ENCODE data around the gene OTUB1. TPM values are rescaled to one million over a fixed set of nuclear protein-coding genes. Genes with fewer than 3 reads are reported as not detected.

The OTUB1 gene
- total RNA-seq, 1 experiment from 2014 or later: 119 TPM

DNA sequence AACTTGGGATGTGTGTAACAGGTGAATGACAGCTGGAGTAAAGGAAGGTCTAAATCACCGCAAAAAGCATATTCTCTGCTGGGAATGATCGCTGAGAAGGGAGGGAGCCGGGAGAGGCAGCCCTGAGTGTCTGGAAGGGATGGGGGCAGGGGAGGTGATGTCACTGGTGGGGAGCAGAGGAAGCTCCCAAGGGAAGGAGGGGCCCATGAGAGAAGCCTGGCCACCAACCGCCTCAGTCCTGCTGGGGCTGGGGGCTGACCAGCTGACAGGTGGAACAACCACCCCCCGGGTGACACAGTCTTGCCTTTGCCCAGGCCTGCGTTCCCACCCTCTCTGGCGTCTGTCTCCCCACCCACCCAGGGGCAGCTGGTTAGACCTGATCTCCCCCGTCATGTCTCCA lies 43.5 kb downstream of the OTUB1 start:
- Histone ChIP-seq H3K9me2 (ENCODE audit: insufficient read depth) (no peaks in the 10 kb centered on the region), H3K4me1 (replicated peaks; ENCODE audit: insufficient read depth) (no peaks in the 10 kb centered on the region), H3K27ac (no peak overlapping the region), H3K27me3 (ENCODE audit: insufficient read depth, low read depth) (no peaks in the 10 kb centered on the region), H3K36me3 (ENCODE audit: low read depth) (no peaks in the 10 kb centered on the region), H3K9me3 (ENCODE audit: insufficient read depth, low read depth) (no peaks in the 10 kb centered on the region), H2AFZ (no peak overlapping the region), H3K4me3 (no peak overlapping the region), H3K4me2 (no peak overlapping the region), H3K79me2 (ENCODE audit: low read depth) (no peaks in the 10 kb centered on the region), H4K20me1 (ENCODE audit: insufficient read depth) (peaks cover 39% of the 10 kb centered on the region), H3F3A (ENCODE audit: insufficient read depth, low read depth) (no peaks in the 10 kb centered on the region)
- no TSS peak for BruUV-seq (replicated peaks)
- ChIA-PET CTCF (interaction anchor here (0.6 kb wide), 1 partner anchor 9 kb away, joined by 3 read pairs; no protein-coding TSS in a partner anchor), POLR2A (ENCODE audit: unreplicated experiment) (no interaction called here)
- intact Hi-C loops (cut with micrococcal nuclease; ENCODE audit: unreplicated experiment): no loop called here
- TF ChIP-seq, protein P1, sequence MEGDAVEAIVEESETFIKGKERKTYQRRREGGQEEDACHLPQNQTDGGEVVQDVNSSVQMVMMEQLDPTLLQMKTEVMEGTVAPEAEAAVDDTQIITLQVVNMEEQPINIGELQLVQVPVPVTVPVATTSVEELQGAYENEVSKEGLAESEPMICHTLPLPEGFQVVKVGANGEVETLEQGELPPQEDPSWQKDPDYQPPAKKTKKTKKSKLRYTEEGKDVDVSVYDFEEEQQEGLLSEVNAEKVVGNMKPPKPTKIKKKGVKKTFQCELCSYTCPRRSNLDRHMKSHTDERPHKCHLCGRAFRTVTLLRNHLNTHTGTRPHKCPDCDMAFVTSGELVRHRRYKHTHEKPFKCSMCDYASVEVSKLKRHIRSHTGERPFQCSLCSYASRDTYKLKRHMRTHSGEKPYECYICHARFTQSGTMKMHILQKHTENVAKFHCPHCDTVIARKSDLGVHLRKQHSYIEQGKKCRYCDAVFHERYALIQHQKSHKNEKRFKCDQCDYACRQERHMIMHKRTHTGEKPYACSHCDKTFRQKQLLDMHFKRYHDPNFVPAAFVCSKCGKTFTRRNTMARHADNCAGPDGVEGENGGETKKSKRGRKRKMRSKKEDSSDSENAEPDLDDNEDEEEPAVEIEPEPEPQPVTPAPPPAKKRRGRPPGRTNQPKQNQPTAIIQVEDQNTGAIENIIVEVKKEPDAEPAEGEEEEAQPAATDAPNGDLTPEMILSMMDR (conservative IDR thresholded peaks at IDR 0.05): no peak
- TF ChIP-seq EZH2 (IDR thresholded peaks at IDR 0.05; ENCODE audit: low read depth): no peak
- no peak for DNase-seq

DNA sequence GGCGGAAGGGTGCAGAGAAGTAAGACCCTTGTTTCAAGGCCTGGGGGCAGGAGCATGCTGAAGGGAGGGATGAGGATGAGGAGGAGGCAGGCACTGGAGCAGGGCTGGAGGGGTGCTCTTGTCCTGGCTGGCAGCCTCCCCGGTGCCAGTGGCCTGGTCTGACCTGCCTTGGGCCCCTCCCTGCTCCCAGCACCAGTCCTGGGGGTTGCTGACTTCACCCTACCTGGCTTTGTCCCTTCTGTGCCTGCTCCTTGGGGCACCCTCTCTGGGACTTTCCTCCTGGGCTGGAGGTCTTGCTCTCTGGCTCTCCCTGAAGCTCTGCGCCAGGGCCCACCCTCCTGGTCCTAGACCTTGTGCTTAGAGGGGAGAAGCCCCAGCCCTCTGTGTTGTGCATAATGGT lies 44.8 kb downstream of the OTUB1 start:
- ChIA-PET CTCF (interaction anchor here (0.6 kb wide), 1 partner anchor 63 kb away, joined by 3 read pairs; no protein-coding TSS in a partner anchor), POLR2A (ENCODE audit: unreplicated experiment) (interaction anchor here (0.6 kb wide), 1 partner anchor 795 kb away, joined by 5 read pairs; no protein-coding TSS in a partner anchor)
- H3F3A ChIP-seq (ENCODE audit: insufficient read depth, low read depth): no peaks in the 10 kb centered on the region
- H3K4me2 ChIP-seq: no peak overlapping the region
- TF ChIP-seq EZH2 (IDR thresholded peaks at IDR 0.05; ENCODE audit: low read depth): no peak
- TF ChIP-seq, protein P1 (conservative IDR thresholded peaks at IDR 0.05): no peak
- no peaks in the 10 kb centered on the region for H3K9me2 ChIP-seq (ENCODE audit: insufficient read depth)
- no peaks in the 10 kb centered on the region for H3K9me3 ChIP-seq (ENCODE audit: insufficient read depth, low read depth)
- BruUV-seq (replicated peaks): no TSS peak
- H4K20me1 ChIP-seq (ENCODE audit: insufficient read depth): peaks cover 36% of the 10 kb centered on the region
- H3K27ac ChIP-seq: no peak overlapping the region
- H3K36me3 ChIP-seq (ENCODE audit: low read depth): no peaks in the 10 kb centered on the region
- no peaks in the 10 kb centered on the region for H3K4me1 ChIP-seq (replicated peaks; ENCODE audit: insufficient read depth)
- no peak overlapping the region for H2AFZ ChIP-seq
- H3K4me3 ChIP-seq: no peak overlapping the region
- DNase-seq: no peak
- intact Hi-C loops (cut with micrococcal nuclease; ENCODE audit: unreplicated experiment): no loop called here
- H3K27me3 ChIP-seq (ENCODE audit: insufficient read depth, low read depth): no peaks in the 10 kb centered on the region
- no peaks in the 10 kb centered on the region for H3K79me2 ChIP-seq (ENCODE audit: low read depth)

DNA sequence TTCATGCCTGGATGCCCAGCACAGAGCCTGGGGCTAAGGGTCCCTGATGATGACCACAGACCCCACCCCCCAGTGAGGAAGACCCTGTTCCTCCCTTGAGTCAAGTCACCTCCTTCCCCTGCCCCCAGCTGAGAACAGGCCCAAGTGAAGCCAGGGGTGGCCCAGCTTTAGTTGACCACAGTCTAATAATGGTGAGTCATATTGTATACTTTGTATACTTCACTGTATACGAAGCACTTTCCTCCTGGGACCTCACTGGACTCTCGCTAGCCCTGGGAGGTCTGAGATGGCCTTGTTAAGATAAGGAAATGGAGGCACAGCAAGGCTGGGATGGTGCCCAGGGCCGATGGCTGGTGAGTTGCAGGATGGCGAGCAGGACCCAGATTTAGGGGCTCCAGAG lies 45.8 kb downstream of the OTUB1 start:
- intact Hi-C loops (cut with micrococcal nuclease; ENCODE audit: unreplicated experiment): no loop called here
- DNase-seq: no peak
- no peak for TF ChIP-seq EZH2 (IDR thresholded peaks at IDR 0.05; ENCODE audit: low read depth)
- TF ChIP-seq, protein P1 (conservative IDR thresholded peaks at IDR 0.05): no peak
- Histone ChIP-seq H3K27ac (no peak overlapping the region), H3K9me2 (ENCODE audit: insufficient read depth) (no peaks in the 10 kb centered on the region), H3K4me3 (no peak overlapping the region), H3K4me2 (no peak overlapping the region), H3K27me3 (ENCODE audit: insufficient read depth, low read depth) (no peaks in the 10 kb centered on the region), H3F3A (ENCODE audit: insufficient read depth, low read depth) (no peaks in the 10 kb centered on the region), H3K9me3 (ENCODE audit: insufficient read depth, low read depth) (no peaks in the 10 kb centered on the region), H3K36me3 (ENCODE audit: low read depth) (no peaks in the 10 kb centered on the region), H3K79me2 (ENCODE audit: low read depth) (no peaks in the 10 kb centered on the region), H4K20me1 (ENCODE audit: insufficient read depth) (peaks cover 37% of the 10 kb centered on the region), H3K4me1 (replicated peaks; ENCODE audit: insufficient read depth) (no peaks in the 10 kb centered on the region), H2AFZ (no peak overlapping the region)
- BruUV-seq (replicated peaks): no TSS peak
- POLR2A ChIA-PET (ENCODE audit: unreplicated experiment): no interaction called here
- CTCF ChIA-PET: no interaction called here
